HG03175 (cell line): ENCODE data around the gene AUTS2.
"Not testable (repeated sequence)": the region's sequence is repeated elsewhere in the genome, so short reads cannot be mapped to it uniquely, and the experiment has no call there.

Source experiments
- ATAC-seq: cut with Tn5 transposase; IDR thresholded peaks from one replicate; pipeline ENCODE4 v1.9.1; 2021; ENCODE audit warnings: mild to moderate bottlenecking, moderate library complexity; ENCODE audit not compliant: unreplicated experiment

The AUTS2 gene

DNA sequence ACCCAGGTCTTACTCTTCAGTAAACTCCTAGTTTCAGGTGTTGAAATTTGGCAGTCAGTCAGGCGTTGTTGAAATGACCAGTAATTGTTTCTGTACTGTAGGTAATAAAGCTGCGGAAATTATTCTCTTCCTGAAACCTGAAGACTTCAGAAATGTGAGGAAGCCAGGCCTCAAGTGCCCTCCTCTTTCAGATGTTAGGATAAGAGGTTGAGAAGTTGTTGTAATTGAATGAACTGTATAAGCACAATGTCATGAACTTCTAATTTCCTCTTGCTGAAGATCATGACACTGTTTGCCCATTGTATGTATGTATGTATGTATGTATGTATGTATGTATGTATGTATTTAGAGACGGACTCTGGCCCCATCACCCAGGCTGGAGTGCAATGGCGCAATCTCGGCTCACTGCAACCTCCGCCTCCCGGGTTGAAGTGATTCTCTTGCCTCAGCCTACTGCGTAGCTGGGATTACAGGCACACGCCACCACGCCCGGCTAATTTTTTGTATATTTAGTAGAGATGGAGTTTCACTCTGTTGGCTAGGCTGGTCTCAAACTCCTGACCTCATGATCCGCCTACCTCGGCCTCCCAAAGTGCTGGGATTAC is 1131.4 kb downstream of the AUTS2 start:
- ATAC-seq = not testable (repeated sequence)

DNA sequence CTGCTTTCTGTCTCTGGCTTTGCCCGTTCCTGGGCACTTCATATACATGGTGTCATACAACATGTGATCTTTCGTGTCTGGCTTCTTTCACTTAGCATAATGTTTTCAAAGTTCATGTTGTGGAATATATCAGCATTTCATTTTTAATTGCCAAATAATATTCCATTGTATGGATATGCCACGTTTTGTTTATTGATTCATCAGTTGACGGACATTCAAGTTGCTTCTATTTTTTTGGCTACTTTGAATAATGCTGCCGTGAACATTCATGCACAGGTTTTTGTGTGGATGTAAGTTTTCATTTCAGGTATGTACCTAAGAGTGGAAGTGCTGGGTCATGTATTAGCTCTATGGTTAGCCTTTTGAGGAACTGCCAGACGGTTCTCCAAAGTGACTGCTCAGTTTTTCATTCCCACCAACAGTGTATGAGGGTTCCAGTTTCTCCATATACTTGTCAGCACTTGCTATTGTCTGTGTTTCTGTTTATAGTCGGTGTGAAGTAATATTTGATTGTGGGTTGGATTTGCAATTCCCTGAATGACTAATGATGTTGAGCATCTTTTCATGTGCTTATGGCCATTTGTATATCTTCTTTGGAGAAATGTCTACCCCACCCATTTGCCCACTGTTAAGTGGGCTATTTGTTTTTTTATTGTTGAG is 1132.3 kb downstream of the AUTS2 start:
- ATAC-seq = no peak

DNA sequence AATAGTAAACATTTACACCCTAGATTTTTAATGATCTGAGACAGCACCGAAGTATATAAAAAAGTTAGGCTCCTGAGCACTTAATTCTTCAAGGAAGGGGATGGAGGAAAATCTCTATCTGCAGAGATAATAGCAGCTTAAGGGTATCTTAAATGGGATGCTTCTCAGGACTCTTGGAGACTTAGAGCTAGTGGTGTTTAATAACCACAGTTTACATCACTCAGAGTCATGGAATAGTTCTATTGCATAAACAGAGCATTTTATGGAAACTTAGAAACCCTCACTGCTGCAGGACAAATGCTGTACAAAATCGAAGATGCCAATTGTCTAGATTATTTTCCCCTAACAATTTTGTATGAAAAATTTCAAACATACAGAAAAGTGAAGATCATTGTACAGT is 1134.8 kb downstream of the AUTS2 start:
- no peak for ATAC-seq

DNA sequence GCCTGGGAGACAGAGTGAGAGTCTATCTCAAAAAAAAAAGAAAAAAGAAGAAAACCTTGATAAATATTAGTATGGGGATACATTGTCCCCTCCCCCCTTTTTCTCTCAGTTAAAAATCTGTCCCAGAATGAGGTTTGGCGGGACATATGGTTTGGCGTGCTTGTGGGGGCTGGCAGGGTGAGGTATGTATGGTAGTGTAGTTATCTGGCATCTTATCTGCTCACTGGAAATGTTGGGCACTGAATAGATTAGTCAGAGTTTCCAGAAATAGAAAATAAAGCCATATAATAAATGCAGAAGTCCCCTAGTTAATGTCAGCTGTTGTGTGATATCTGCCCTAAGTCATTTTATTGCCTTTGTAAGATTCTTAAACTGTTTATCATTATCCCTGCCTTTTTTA is 1136.1 kb downstream of the AUTS2 start:
- no peak for ATAC-seq

DNA sequence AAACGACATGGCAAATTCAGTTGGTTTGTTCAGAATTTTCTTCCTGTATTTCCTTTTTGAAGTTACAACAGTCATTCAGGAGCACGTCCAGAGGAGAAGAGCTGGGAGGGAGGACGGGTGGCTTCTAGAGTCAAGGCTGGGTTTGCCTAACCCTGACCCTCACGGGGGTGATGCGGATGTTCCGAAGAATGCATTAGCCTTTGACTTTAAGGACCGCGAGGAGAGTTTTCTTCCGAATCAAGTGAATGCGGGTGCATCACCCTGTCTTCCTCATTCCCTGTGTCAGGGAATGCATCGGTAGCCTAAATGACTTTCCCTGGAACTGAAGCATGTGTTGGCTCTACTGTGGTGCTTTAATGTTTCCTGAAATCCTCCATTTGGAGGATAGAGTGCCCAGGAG is 1137.0 kb downstream of the AUTS2 start:
- no peak for ATAC-seq

DNA sequence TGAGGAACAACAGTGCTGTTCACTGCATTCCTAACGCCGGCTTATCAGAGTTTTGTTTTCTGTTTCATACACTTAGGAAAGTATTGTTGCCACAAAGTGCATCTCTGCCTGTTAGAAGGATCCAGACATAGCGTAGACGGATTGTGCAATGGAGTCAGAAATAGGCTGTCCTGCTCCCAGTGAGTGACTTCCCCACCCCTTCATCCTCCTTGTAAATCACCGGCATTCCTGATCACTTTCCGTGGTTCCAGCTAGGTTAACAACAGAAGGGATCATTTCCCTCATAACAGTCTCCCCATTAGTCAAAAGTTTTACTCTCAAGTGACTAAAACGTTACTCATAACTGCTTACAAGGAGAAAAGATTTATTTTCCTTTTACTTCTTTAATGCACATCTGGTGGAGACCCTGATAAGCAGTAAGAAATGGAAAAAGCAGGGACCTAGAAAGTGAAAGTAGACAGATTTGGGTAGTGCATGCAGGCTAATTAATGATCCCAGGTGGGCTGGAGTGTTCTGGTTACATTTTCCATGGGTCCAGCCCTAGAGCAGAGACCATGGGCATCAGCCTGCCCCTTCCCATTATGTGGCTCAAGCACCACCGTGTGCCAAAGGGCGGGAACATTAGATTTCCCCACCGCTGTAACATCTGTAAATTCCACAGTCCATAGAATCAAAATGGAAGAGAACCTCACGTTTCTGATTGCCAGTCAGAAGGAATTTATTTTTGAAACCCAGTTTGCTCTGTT is 1138.6 kb downstream of the AUTS2 start:
- ATAC-seq = no peak

DNA sequence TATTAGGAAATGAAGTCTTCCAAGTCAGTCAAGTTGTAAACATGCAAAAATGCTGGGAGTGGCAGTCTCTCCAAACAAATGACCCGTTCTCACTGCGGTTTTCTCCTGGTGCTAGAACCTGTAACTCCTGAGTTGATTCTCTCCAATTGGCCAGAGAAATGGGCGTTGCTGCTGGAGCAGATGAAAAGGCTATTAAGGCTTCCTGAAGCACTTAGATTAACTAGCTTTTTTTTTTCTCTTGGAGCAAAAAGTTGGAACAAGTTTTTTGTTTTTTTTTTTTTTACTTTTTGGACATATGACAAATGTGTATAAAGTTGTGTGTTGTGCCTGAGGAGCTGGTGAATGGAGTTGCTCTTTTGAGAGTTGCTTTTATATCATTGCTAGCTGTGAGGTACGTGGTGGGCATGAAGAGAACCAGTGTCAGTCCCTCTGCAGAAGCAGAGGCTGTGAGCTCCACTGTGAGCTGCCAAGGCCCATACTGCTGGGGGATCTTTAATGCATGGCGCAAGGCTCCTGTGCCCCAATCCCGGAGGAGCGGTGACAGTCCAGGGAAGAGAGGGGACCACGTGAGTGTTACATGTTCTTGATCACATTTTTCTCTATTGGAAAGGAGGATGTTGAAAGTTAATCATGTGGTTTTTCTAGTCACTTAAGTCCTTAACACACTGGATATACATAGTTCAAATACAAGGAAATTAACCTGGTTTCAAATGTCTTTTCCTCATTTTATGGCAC is 1140.0 kb downstream of the AUTS2 start:
- no peak for ATAC-seq

DNA sequence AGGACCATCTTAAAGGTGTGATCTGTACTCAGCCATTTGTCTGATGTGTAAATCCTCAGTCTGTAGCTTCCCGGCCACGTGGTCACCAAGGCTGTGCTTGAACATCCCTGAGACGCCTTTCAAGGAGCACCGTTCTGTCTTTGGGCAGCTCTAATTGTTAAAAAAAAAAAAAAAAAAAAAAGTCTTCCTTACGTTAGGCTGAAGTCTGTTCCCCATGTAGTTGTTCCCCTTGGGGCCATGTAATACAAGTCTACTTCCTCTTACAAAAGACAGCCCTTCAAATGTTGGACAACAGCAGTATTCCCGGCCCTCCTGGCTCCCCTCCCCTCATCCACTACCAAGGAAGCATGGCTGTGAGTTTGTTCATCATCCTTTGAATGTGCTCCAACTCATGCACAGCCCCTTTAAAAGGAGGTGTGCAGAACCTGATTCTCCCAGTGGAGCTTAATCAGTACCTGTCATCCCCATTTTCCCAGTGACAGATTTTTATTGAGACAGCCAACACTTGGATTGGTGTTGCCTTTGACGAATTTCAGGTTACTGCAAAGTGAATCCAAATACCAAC is 1141.5 kb downstream of the AUTS2 start:
- ATAC-seq = no peak

DNA sequence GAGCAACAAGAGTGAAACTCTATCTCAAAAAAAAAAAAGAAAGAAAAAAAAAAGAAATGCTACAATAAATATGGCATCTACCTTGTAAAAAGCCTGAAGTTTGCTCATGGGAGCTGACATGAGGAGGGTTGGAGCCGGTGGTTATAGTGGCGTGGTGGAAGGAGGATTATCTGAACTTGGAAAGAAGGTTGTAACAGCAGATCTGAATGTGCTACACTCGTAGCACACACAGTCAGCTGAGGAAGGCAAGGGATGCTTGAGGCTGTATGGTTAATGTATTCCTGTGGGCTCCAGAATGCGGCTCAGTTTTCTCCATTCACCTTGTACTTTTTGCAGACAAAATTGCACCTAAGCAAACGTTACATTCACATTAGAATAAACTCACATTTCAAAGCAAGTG is 1143.4 kb downstream of the AUTS2 start:
- no peak for ATAC-seq

DNA sequence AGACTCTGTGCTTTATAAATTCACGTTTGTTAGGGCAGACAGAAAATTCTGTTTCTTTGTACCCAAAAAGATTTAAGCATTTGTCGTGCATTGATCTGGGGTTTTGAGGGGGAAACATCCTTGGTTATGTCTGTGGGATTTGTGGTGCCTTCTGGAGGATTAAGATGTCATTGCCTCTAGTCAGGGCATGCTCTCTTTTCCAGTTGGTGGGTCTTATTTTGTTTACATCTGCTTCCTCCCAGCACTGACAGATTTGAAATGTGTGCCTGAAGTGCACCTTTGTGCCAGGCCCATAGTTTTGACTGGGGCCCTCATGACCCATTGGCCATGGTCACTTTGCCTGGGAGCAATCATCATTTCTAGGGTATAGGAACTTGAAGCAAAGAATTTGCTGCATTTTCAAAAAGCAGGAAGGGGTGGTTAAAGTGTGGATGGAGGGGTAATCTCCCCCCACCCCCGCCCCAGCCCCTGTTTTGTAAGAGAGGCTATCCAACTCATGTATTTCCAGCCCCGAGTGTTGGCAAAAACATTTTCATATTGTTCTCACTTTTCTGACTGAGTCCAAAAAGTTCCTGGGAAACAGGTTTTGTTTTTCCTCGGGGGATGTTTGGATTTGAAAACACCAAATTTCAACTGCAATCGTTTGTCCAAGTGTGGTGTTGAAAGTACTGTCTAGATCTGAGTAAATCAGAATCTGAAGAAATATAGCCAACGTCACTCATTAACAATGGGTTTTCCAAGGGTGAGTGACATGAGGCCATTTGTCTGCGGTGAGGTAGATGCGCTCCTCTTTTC is 1145.5 kb downstream of the AUTS2 start:
- no peak for ATAC-seq

DNA sequence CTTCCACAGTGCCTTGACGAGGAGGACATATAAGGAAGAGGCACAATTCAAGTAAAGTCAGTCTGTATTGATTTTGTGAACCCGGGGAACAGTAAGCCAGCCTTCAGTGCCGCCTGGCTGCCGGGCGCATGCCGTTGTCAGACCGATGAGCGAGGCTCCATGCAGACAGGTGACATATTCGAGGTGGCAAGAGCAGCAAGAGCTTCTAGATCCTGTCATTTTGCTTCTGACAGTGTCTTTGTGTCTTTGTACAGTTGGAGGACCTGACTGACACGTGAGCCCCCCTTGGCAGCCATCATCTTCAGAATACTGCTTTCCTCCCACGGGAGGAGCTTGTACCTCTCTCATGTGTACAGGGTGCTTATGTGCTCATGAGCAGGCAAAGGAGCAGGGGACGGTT is 1146.2 kb downstream of the AUTS2 start:
- ATAC-seq = no peak

DNA sequence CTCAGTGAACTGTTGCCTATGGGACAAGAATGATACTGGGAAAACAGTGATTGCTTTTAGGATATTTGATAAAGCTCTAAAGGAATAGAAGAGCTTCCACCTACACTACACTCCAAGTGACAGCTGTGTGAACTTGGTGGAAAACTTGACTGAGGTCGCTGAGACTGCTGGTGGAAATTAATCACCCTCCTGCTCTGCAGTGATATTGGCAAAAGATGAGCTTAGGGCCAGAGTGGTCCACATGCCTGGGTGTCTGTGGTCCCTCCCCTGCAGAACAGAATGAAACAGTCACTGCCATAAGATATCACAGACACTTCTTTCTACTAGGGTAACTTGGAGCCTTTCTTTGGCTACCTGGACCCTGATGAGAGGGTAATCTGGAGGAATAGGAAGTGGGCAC is 1151.6 kb downstream of the AUTS2 start:
- no peak for ATAC-seq

DNA sequence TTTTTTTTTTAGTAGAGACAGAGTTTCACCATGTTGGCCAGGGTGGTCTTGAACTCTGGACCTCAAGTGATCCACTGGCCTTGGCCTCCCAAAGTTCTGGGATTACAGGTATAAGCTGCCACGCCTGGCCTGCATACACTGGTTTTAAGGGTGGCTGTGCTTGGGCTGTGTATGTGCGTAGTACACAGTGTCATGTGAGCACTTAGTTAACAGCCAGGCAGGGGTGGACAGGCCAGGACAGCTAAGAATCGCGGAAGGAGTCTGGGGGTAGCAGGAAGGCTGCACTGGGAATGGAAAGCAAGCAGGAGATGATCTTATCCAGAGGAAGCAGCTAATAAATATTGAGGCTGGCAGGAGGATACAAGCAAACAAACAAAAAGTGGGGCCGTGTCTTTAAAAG is 1153.6 kb downstream of the AUTS2 start:
- ATAC-seq = no peak

DNA sequence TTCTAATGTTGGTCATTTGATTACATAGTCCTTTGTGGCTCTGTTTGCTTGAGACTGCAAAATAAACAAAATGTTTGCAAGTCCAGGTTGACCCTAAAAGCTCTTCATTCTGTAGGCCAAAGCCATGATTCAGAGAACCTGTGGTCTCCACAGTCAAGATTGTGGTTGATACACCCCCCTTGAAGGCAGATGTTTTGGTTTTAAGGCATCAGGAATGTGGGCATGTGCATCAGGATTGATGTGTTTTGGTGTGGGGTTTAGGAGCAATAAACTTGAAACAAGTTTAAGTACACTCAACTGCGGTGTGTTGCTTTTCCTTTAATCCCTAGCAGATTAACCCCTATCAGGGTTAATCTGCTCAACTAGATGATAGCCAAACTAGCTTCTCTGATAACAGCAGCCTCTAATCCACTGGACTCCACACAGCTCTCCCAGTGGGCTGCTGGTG is 1154.5 kb downstream of the AUTS2 start:
- ATAC-seq = no peak

DNA sequence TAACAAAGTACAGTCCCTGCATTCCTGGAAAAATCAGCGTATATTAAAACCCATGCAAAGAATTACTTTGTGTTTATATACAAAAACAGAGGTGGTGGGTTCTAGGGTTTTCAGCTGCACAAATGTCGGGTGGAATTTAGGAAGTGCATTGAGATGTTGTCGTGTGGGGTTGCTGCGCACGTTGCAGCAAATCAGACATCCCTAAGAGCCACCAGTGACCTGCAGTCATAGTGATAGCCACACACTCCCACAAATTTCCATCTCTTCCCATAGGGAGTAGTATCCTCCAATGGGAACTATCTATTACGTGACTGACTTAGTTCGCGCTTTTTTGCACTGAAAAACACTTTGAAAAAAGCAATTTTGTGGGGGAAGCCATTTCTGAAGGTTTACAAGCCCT is 1158.5 kb downstream of the AUTS2 start:
- no peak for ATAC-seq

DNA sequence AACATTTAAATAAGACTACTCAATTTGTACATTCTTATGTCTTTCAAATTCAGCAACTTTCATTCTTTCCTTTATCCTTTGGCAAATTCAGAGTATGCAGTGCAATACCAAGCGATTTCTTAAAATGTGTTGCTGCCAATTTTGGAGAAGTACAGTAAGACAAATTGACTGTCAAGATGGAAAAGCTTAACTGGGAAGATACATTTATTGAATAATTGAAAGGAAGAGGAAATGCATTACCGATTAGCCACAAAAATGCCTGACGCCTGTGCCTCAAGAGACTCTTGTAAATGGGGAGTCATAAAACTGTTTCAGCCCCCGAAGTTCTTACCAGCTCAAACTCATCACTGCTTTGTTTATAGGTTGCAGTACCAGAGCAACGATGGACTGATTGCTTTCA is 1160.4 kb downstream of the AUTS2 start:
- ATAC-seq = no peak

DNA sequence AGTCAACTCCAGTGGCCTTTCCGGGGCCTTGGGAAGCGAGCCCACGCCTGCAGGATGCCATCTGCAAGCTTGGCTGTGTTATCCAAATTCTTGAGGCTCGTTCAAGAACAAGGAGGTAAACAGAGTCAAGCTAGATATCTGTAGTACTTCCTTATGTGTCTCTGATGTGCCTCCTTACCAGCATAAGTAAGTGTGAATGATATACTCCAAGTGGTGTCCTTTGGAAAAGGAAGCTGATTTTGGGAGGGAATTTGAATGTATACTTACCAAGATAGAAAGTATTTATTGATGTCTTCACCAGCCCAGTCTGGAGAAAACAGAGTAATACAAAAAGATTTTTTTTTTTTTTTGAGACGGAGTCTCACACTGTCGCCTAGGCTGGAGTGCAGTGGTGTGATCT is 1161.4 kb downstream of the AUTS2 start:
- ATAC-seq = no peak

DNA sequence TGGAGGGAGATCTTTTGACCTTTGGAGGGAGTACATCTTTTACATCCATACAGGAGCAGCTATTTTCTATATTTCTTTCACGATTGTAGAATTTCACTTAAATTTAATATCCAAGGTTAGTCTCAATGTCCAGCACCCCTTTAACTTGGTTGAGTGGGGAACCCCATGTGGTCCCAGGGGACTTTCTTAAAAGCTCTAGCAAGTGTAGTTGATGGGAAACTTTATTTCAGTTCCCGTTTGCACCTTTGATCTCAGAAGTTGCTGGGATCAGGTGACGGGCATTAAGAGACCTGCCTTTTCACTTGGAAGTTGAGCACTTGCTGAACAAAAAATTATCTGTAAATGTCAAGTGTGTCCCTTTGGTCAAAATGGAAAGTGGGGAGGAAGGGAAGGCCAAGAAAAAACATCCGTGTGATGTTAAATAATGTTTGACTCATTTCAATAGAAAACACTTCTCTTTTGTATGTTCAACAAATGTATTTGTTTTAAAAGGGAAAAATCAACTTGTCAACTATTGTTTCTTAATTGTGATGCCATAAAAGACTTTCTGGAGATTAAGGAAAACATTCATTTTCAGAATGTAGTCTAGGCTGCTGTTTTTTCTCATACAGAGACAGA is 1163.5 kb downstream of the AUTS2 start:
- peak; percentile 26 for ATAC-seq

DNA sequence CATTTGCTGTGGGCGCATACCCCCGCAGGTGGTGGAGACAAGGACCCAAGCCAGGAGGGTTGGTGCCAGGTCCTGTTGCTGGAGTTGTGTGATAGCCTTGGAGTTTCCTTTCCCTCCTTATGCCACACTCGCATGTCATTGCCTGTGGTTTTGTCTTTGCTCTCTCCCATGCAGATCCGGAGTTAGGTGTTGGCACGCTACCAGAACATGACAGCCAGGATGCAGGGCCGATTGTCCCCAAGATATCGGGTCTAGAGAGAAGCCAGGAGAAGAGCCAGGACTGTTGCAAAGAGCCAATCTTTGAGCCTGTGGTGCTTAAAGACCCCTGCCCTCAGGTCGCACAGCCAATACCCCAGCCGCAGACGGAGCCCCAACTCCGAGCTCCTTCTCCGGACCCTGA is 1164.4 kb downstream of the AUTS2 start:
- ATAC-seq = no peak
